Cerebellar nuclear complex (tissue), 1 donor: ENCODE data around the gene GTF2H2C.
"Not testable (repeated sequence)": the region's sequence is repeated elsewhere in the genome, so short reads cannot be mapped to it uniquely, and the experiment has no call there.

ENCODE experiments used
- DNase-seq, 2 experiments: peaks; one replicate each; lab custom pipeline; 2025; lab: John Stamatoyannopoulos, UW

The GTF2H2C gene

GRCh38 chr5:69566172-69566571 is 6.2 kb downstream of the GTF2H2C start:
- DNase-seq, result not testable (repeated sequence)

- DNase-seq, result not testable (repeated sequence)
Measured at GRCh38 chr5:69568072-69568471, 8.1 kb downstream of the GTF2H2C start.

GRCh38 chr5:69583356-69583755 is 23.4 kb downstream of the GTF2H2C start:
- not testable (repeated sequence) for DNase-seq

- not testable (repeated sequence) for DNase-seq
Measured at GRCh38 chr5:69596114-69596840, 36.3 kb downstream of the GTF2H2C start.

GRCh38 chr5:69601947-69602346 is 42.0 kb downstream of the GTF2H2C start:
- DNase-seq, result not testable (repeated sequence)

- not testable (repeated sequence) for DNase-seq
Measured at GRCh38 chr5:69606839-69607238, 46.8 kb downstream of the GTF2H2C start.

GRCh38 chr5:69607750-69608149 is 47.8 kb downstream of the GTF2H2C start:
- DNase-seq, result not testable (repeated sequence)

GRCh38 chr5:69608861-69609496 is 49.0 kb downstream of the GTF2H2C start:
- not testable (repeated sequence) for DNase-seq

- not testable (repeated sequence) for DNase-seq
Measured at GRCh38 chr5:69614843-69615242, 54.9 kb downstream of the GTF2H2C start.

GRCh38 chr5:69631879-69632278 is 71.9 kb downstream of the GTF2H2C start:
- not testable (repeated sequence) for DNase-seq
